ENCODE results near the gene EHF.

The EHF gene

GRCh38 chr11:34656062-34656720, 35.3 kb downstream of the EHF start:
- H3K4me3 Mint-ChIP-seq = no peak overlapping the region
- H3K27me3 Mint-ChIP-seq = peaks cover 22% of the 10 kb centered on the region
- no peaks in the 10 kb centered on the region for H3K9me3 Mint-ChIP-seq
- H3K4me1 Mint-ChIP-seq = peaks cover 25% of the 10 kb centered on the region
- H3K36me3 Mint-ChIP-seq = no peaks in the 10 kb centered on the region
- no peak overlapping the region for H3K27ac Mint-ChIP-seq

DNA sequence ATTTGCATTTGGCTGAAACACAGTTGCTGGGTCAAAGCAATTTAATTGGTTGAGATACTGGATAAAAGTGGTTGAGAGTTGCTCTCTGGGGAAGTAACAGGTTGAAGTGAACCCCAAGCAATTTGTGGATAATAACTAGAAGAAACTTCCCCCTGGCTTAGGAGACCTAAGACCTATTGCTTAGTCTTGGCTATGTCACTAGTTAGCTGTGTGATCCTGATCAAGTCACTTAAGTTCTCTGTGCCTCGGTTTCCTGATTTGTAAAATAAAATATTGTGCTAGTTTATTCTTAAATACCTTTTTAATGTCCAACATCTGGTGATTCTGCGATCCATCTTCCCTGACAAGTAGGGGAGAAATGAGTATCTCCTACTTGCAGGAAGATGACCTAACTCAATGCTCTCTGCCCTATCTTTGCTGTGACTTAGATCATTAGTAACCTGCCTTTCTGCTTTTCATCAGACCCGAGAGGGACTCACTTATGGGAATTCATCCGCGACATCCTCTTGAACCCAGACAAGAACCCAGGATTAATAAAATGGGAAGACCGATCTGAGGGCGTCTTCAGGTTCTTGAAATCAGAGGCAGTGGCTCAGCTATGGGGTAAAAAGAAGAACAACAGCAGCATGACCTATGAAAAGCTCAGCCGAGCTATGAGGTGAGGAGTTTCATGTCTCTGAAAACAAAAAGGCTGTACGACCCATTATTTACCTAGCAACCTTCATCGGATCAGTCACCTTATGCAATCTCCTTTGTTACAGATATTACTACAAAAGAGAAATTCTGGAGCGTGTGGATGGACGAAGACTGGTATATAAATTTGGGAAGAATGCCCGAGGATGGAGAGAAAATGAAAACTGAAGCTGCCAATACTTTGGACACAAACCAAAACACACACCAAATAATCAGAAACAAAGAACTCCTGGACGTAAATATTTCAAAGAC, 37.5 kb downstream of the EHF start:
- no peaks in the 10 kb centered on the region for H3K36me3 Mint-ChIP-seq
- H3K27ac Mint-ChIP-seq = peak overlapping the region; percentile 19
- H3K4me1 Mint-ChIP-seq = peaks cover 6% of the 10 kb centered on the region
- H3K9me3 Mint-ChIP-seq = no peaks in the 10 kb centered on the region
- H3K4me3 Mint-ChIP-seq = no peak overlapping the region
- H3K27me3 Mint-ChIP-seq = peaks cover 16% of the 10 kb centered on the region

- H3K27ac Mint-ChIP-seq = no peak overlapping the region
- peaks cover 12% of the 10 kb centered on the region for H3K27me3 Mint-ChIP-seq
- H3K4me3 Mint-ChIP-seq = no peak overlapping the region
- no peaks in the 10 kb centered on the region for H3K36me3 Mint-ChIP-seq
- H3K9me3 Mint-ChIP-seq = no peaks in the 10 kb centered on the region
- H3K4me1 Mint-ChIP-seq = no peaks in the 10 kb centered on the region
Observed at GRCh38 chr11:34659096-34659733, 38.3 kb downstream of the EHF start.

DNA sequence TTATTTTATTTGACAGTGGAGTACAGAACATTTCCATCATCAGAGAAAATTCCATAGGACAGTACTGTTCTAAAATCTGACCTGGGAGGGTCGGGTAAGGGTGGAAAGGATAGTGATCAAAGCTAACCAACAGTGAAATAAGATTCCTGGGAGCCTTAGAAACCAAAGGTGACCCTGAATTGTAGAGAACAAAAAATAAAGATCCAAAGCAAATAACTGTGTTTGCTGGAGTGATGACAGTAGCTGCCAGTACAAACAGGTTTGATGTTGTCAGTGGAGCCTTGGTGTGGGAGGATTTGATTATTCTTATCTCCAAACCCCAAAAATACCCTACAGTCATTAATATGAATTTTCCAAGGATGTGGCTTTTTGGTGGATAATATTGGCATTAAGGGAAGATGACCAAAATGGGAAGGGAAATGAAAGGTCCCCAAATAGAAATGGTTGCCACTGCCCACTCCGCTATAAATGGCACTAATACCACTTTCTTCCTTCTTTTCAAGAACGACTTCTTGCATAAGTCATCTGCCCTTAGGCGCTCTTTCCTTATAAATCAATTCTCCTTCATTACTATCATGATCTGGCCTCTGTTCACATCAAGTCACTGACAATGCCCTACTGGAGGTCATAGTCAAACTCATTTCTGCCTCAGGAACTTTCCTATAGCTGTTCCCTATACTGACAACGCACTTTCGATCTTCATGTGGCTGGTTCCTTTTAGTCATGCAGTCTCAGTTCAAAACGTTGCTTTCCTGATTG, 44.4 kb downstream of the EHF start:
- H3K4me1 Mint-ChIP-seq = no peaks in the 10 kb centered on the region
- H3K36me3 Mint-ChIP-seq = no peaks in the 10 kb centered on the region

GRCh38 chr11:34667810-34668582, 47.1 kb downstream of the EHF start:
- Mint-ChIP-seq H3K27me3 (peaks cover 14% of the 10 kb centered on the region), H3K4me3 (no peak overlapping the region), H3K4me1 (no peaks in the 10 kb centered on the region), H3K27ac (no peak overlapping the region), H3K36me3 (no peaks in the 10 kb centered on the region), H3K9me3 (no peaks in the 10 kb centered on the region)

More for the DNA sequence above, 44.4 kb downstream of the EHF start:
- H3K27me3 Mint-ChIP-seq = peaks cover 14% of the 10 kb centered on the region
- no peak overlapping the region for H3K4me3 Mint-ChIP-seq
- H3K9me3 Mint-ChIP-seq = no peaks in the 10 kb centered on the region
- no peak overlapping the region for H3K27ac Mint-ChIP-seq

DNA sequence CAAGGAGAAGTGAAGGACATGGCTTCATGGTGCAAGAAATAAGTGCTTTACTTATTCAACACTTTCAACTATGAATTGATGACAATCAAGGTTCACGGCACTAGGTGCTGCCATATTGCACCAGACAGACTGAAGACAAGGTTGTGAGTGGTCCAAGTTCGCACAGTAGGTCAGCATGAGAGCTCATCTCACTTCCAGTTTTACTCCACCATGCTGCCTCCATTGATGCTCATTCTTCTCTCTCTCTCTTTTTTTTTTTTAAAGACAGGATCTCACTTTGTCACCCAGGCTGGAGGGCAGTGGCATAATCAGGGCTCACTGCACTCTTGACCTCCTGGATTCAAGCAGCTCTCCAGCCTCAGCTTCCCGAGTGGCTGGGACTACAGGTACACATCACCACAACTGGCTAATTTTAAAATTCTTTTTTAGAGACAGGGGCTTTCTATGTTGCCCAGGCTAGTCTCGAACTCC, 47.7 kb downstream of the EHF start:
- Mint-ChIP-seq H3K27me3 (peaks cover 14% of the 10 kb centered on the region), H3K4me3 (no peak overlapping the region), H3K9me3 (no peaks in the 10 kb centered on the region), H3K27ac (no peak overlapping the region), H3K36me3 (no peaks in the 10 kb centered on the region), H3K4me1 (no peaks in the 10 kb centered on the region)

DNA sequence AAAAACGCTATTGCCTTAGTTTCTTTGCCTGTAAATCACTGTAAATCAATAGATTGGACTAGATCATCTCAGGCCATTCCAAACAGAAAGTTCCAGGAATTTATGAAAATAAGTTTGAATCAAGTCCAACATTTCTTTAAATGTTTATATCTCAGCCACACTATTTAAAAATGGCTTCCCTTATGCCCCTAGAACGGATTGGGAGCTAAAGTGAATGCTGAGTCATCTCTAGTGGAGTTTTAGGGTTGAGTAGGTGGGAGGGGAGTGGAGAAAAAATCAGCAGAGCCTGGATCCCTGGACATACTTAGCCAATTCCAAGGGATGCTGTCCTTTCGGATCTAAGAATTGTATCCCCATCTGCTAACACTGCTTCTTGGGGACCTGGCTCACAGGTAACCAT, 48.6 kb downstream of the EHF start:
- peaks cover 17% of the 10 kb centered on the region for H3K27me3 Mint-ChIP-seq
- H3K36me3 Mint-ChIP-seq = no peaks in the 10 kb centered on the region
- no peak overlapping the region for H3K27ac Mint-ChIP-seq
- H3K4me3 Mint-ChIP-seq = no peak overlapping the region
- H3K9me3 Mint-ChIP-seq = no peaks in the 10 kb centered on the region
- H3K4me1 Mint-ChIP-seq = no peaks in the 10 kb centered on the region

- Mint-ChIP-seq H3K4me1 (no peaks in the 10 kb centered on the region), H3K4me3 (no peak overlapping the region), H3K36me3 (no peaks in the 10 kb centered on the region), H3K27ac (no peak overlapping the region), H3K27me3 (peaks cover 20% of the 10 kb centered on the region), H3K9me3 (no peaks in the 10 kb centered on the region)
Observed at GRCh38 chr11:34671117-34671516, 50.2 kb downstream of the EHF start.

- no peak overlapping the region for H3K4me3 Mint-ChIP-seq
- H3K9me3 Mint-ChIP-seq = no peaks in the 10 kb centered on the region
- H3K4me1 Mint-ChIP-seq = no peaks in the 10 kb centered on the region
- H3K27me3 Mint-ChIP-seq = peaks cover 17% of the 10 kb centered on the region
- no peaks in the 10 kb centered on the region for H3K36me3 Mint-ChIP-seq
- no peak overlapping the region for H3K27ac Mint-ChIP-seq
Observed at GRCh38 chr11:34671946-34672345, 51.1 kb downstream of the EHF start.

GRCh38 chr11:34674038-34674437, 53.1 kb downstream of the EHF start:
- Mint-ChIP-seq H3K27ac (no peak overlapping the region), H3K4me3 (no peak overlapping the region), H3K36me3 (no peaks in the 10 kb centered on the region), H3K9me3 (no peaks in the 10 kb centered on the region), H3K27me3 (peaks cover 7% of the 10 kb centered on the region), H3K4me1 (no peaks in the 10 kb centered on the region)

DNA sequence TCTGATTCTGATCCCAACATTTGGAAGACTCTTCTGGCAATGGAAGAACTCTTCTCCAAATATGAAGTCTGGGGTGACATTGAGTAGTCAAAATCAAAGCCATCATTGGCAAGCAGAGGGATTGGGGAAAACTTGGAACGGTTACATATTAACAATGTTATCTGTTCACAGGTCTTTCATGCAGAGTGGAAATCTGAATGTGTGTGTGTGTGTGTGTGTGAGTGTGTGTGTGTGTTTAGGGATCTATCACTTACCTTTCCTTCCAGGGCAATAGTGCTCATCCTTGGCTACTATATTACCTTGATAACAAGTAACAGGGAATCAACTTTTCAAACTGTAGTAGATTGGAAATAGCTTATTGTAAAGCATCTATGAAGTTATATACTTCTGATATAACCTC, 55.3 kb downstream of the EHF start:
- H3K36me3 Mint-ChIP-seq = no peaks in the 10 kb centered on the region
- H3K27me3 Mint-ChIP-seq = peaks cover 7% of the 10 kb centered on the region
- no peaks in the 10 kb centered on the region for H3K9me3 Mint-ChIP-seq
- no peak overlapping the region for H3K27ac Mint-ChIP-seq
- no peaks in the 10 kb centered on the region for H3K4me1 Mint-ChIP-seq
- no peak overlapping the region for H3K4me3 Mint-ChIP-seq

DNA sequence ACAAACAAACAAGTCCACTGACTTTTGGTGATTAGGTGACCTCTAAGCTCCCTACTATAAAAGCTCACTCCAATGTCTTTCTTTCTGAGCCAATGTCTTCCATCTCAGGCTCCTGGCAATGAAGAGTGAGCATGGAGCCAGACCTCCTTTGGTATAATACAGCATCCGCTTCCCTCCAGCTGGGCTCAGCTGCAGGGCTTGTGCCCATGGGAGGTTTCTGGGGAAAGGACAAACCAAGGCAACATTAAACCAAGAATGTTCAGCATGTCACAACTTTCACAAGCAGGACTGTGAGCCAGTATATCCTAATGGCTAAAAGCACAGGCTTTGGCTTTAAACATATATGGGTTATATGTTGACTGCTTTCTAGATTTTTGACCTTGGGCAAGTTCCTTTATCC, 58.8 kb downstream of the EHF start:
- no peak overlapping the region for H3K4me3 Mint-ChIP-seq
- H3K27ac Mint-ChIP-seq = no peak overlapping the region
- no peaks in the 10 kb centered on the region for H3K9me3 Mint-ChIP-seq
- no peaks in the 10 kb centered on the region for H3K36me3 Mint-ChIP-seq
- no peaks in the 10 kb centered on the region for H3K4me1 Mint-ChIP-seq
- peaks cover 1% of the 10 kb centered on the region for H3K27me3 Mint-ChIP-seq

DNA sequence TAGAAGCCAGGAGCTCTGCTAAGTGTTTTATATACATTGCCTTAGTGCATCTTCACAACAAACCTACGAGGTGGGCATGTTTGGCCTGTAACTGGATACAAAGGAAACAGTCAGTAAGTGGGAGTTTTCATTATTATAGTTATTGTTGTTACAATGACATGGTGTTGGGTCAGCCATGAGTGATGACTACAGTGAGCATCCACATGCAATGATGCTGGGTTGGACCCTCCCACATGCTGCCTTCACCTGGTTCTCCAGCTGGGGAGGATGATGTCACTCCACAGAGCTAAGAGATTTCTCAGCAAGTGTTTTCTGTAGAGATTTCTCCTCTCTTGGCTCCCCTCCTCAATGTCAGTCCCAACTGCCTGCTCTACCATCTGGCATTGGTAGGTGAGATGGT, 59.3 kb downstream of the EHF start:
- Mint-ChIP-seq H3K9me3 (no peaks in the 10 kb centered on the region), H3K4me3 (no peak overlapping the region), H3K4me1 (no peaks in the 10 kb centered on the region), H3K36me3 (no peaks in the 10 kb centered on the region), H3K27ac (no peak overlapping the region), H3K27me3 (peaks cover under 1% of the 10 kb centered on the region)

DNA sequence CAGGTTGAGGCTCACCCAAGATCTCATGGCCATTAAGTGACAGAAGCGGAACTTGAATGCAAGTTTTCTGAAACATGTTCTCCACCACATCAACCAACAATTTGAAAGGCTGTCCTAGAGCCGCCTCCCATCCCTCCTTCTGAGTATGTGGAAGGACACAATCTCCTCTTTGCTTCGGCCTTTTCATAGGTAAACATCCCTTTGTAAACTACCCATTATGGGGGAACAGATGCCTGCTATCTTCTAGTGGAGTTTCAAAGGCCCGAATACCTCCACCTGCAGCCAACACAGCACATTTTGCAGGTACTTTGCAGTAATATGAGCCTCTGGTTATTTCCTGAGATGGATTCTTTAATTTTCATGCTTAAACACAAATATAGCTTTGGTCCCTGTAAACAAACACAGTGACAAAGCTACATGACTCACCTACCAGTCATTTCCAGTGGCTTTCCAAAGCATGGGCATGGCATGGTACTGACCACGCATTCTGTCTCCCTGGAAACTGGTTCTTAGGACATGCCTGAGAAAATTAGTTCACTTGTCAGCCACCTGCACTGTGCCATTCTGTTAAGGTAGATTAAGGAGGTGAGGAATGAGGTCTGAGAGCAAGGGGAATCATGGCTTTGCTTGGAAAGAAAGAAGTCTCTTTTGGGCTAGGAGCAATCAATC, 60.2 kb downstream of the EHF start:
- H3K9me3 Mint-ChIP-seq = no peaks in the 10 kb centered on the region
- no peak overlapping the region for H3K4me3 Mint-ChIP-seq
- no peak overlapping the region for H3K27ac Mint-ChIP-seq
- no peaks in the 10 kb centered on the region for H3K36me3 Mint-ChIP-seq
- H3K27me3 Mint-ChIP-seq = no peaks in the 10 kb centered on the region
- no peaks in the 10 kb centered on the region for H3K4me1 Mint-ChIP-seq
